ENCODE data around the gene OAS3.
A peak's percentile ranks its signal among the peaks of the same experiment; 100 is the strongest.
"Not testable (repeated sequence)": the region's sequence is repeated elsewhere in the genome, so short reads cannot be mapped to it uniquely, and the experiment has no call there.

The OAS3 gene

GRCh38 chr12:112927475-112927874 lies 10.8 kb upstream of the OAS3 start:
- DNase-seq, result no peak

- no peak for DNase-seq
These were observed 10.3 kb upstream of the OAS3 start for GRCh38 chr12:112927925-112928324.

- no peak for DNase-seq
These were observed 9.3 kb upstream of the OAS3 start for GRCh38 chr12:112928978-112929377.

DNA sequence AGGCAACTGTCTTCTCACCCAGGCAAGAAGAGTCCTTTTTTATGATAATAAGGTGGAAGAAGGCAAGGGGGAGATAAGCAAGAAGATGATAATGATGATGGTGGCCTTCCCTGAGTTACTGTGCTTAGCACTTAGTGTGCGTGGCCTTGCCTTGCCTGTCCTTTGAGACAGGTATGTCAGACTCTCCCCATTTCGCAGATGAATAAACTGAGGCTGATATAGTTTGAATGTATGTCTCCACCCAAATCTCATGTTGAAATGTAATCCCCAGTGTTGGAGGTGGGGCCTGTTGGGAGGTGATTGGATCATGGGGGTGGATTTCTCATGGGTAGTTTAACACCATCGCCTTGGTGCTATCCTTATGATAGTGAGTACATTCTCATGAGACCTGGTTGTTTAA lies 8.6 kb upstream of the OAS3 start:
- no peak for DNase-seq

DNA sequence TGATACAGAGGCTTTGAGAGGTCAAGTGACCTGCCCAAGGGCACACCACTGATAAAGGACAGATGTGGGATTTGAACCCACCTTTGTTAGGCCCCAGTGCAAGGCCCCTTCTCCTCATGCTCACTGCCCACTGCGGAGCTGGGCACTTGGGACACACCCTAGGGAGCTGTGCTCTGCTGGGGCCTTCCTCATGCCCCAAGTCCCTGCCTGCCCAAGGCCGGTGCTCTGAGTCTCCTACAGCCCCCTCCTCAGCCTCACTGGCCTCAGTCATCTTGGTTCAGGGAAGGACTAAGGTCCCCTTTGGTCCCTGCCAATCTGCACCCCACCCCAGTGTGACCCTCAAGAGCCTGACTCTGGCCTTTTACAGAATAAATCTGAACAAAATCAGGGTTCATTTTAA lies 7.9 kb upstream of the OAS3 start:
- no peak for DNase-seq

- no peak for DNase-seq
These were observed 5.7 kb upstream of the OAS3 start for GRCh38 chr12:112932485-112933128.

GRCh38 chr12:112933129-112933505 lies 5.2 kb upstream of the OAS3 start:
- DNase-seq, result no peak

DNA sequence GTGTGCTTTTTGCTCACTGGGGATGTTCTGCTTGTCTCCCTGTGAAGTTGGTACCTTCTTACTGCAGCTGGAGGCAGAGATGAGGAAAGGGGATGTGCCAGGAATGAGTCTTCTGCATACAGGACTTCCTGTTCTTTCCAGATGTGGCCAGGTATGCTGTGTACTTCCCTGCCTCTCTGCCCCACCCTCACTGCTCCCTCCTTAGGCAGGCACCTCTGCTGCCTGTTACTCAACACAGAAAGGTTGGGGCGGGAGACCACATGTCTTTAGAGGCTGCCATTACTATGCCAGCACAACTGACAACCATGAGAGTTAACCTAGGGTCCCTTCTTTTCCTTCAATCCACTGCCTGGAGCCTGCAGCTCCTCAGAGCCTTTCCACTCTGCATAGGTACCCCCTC lies 2.0 kb upstream of the OAS3 start:
- DNase-seq, result no peak

GRCh38 chr12:112936927-112937326 lies 1.3 kb upstream of the OAS3 start:
- peak; percentile 34 for DNase-seq

GRCh38 chr12:112938751-112939150 lies 477 bp downstream of the OAS3 start:
- peak; percentile 53 for DNase-seq

GRCh38 chr12:112939761-112940381 lies 1.6 kb downstream of the OAS3 start:
- DNase-seq, result no peak

GRCh38 chr12:112941528-112942335 lies 3.5 kb downstream of the OAS3 start:
- DNase-seq, result no peak

DNA sequence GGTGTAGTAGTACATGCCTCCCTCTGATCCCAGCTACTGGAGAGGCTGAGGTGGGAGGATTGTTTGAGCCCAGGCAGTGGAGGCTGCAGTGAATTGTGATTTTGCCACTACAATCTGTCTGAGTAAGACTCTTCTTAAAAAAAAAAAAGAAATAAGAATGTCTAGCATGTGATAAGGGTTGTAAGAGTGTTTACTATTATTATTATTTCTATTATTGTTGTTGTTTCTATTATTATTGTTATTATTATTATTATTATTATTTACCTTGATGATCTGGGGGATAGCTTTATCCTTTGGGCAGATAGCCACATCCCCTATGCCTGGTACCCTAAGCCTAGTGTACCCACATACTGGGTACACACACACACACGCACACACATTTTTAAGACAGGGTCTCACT lies 4.3 kb downstream of the OAS3 start:
- no peak for DNase-seq

- no peak for DNase-seq
These were observed 5.9 kb downstream of the OAS3 start for GRCh38 chr12:112944024-112944690.

GRCh38 chr12:112945515-112945914 lies 7.2 kb downstream of the OAS3 start:
- no peak for DNase-seq

DNA sequence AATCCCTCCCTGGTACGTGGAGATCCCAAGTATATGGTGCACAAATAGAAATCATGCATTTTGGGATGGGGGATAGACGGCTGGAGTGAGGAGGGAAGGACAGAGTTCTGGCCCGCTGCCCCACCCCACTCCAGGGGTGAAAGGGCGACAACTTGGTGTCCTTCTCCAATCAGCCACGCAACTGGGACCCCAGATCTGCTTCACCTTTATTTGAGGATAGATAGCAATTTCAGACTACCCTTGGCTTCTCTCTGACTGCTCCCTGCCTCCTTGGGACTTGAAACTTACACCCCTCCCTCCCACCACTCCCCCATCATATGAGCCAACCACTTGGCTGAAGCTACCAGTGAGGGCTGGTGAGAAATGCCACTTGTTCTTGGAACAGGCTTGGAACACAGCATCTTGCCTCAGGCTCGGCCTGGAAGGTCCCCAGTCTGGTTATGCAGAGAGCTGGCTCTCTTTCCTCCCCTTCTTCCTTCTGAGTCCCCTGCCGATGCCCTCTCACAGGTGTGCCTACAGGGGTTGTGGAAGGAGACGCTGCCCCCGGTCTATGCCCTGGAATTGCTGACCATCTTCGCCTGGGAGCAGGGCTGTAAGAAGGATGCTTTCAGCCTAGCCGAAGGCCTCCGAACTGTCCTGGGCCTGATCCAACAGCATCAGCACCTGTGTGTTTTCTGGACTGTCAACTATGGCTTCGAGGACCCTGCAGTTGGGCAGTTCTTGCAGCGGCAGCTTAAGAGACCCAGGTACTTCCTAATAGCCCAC lies 8.1 kb downstream of the OAS3 start:
- DNase-seq, result no peak

DNA sequence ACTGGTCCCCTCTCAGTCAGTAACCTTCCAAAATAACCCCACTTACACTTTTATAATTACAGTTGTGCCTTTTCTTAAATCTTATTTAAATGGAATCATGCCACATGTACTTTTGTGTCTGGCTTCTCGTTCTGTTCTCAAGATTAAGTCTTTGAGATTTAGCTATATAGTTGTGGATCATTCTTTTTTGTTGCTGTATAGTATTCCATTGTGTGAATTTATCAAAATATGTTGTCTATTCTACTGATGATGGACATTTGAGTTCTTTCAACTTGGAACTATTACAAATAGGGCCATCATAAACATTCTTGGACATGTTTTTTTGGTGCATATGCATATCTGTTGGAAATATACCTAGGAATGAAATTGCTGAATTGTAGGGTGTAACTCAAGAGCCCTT lies 9.0 kb downstream of the OAS3 start:
- DNase-seq, result no peak

DNA sequence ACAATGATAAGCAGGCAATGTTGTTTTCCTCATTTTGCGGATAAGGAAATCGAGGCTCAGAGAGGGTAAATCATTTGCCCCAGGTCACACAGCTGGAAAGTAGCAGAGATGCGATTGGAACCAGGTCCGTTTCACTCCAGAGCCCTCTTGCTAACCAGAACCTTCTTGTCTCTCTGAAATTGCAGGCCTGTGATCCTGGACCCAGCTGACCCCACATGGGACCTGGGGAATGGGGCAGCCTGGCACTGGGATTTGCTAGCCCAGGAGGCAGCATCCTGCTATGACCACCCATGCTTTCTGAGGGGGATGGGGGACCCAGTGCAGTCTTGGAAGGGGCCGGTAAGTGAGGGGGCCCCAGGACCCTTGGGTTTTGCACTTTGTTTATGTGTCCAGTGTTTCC lies 9.5 kb downstream of the OAS3 start:
- no peak for DNase-seq

- DNase-seq, result no peak
These were observed 10.5 kb downstream of the OAS3 start for GRCh38 chr12:112948806-112949205.

DNA sequence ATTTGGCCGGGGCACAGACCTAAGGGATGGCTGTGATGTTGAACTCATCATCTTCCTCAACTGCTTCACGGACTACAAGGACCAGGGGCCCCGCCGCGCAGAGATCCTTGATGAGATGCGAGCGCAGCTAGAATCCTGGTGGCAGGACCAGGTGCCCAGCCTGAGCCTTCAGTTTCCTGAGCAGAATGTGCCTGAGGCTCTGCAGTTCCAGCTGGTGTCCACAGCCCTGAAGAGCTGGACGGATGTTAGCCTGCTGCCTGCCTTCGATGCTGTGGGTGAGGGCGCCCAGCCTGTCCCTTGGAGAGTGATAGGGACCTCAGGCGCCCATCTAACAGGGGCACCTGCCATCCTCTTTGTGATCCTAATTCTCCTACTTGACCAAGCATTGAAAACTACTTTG lies 12.4 kb downstream of the OAS3 start:
- no peak for DNase-seq

- not testable (repeated sequence) for DNase-seq
These were observed 18.9 kb downstream of the OAS3 start for GRCh38 chr12:112957125-112957524.

DNA sequence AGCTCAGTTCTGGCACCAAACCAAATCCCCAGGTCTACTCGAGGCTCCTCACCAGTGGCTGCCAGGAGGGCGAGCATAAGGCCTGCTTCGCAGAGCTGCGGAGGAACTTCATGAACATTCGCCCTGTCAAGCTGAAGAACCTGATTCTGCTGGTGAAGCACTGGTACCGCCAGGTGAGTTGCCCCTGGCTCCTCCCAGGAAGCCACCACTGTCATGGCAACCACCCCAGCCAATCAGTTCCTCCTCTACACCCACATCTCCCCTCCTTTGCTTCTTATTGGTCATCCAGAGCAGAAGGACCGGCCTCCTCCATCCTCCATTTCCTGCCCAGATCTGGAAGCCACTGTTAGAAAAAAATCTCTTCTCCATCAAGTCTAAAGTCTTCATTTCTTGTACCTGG lies 22.8 kb downstream of the OAS3 start:
- DNase-seq, result no peak

DNA sequence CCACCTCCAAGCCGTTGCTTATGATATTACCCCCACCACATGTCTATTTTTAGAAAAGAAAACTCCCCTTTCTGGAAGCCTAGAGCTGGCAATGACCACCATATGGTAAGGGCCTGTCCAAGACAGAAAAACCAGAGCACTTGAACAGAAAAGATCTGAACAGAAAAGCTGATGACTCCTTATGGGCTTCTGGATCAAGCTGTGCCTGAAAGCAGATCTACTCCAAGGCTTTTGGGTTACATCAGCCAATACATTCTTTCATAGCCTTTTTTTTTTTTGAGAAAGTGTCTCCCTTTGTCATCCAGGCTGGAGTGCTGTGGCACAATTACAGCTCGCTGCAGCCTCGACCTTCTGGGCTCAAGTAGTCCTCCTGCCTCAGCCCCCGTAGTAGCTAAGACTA lies 23.3 kb downstream of the OAS3 start:
- DNase-seq, result no peak
